WTC11 (cell line): ENCODE data around the gene TMUB1.

Experiments
- FOXK1 ChIP-seq: sonication (generic); formaldehyde crosslinking; IDR thresholded peaks from 2 replicates; pipeline ENCODE4 v1.8.0; 2022; ENCODE audit warnings: mild to moderate bottlenecking, moderate library complexity, missing genetic modification reagents
- NR3C1 ChIP-seq: sonication (generic); formaldehyde crosslinking; conservative IDR thresholded peaks from 2 replicates; pipeline ENCODE4 v1.8.1; 2023; ENCODE audit warnings: low read depth, mild to moderate bottlenecking, missing genetic modification reagents
- SMAD4 ChIP-seq: sonication (generic); formaldehyde crosslinking; IDR thresholded peaks from 2 replicates; pipeline ENCODE4 v1.8.0; 2022; ENCODE audit warnings: mild to moderate bottlenecking, missing genetic modification reagents
- ZBTB21 ChIP-seq: sonication (generic); formaldehyde crosslinking; IDR thresholded peaks from 2 replicates; pipeline ENCODE4 v1.8.1; 2023; ENCODE audit warnings: mild to moderate bottlenecking, missing genetic modification reagents, borderline replicate concordance
- TF ChIP-seq, protein P1 (sequence below): sonication (generic); formaldehyde crosslinking; IDR thresholded peaks from 2 replicates; pipeline ENCODE4 v1.8.1; 2023; ENCODE audit warnings: mild to moderate bottlenecking, missing genetic modification reagents, moderate library complexity
- TF ChIP-seq, protein P2 (sequence below): fragments of 200-600 bp; IDR thresholded peaks from 2 replicates; pipeline ENCODE4 v1.8.0; 2022; ENCODE audit warnings: antibody characterized with exemption
- TF ChIP-seq, protein P3 (sequence below): sonication (generic); formaldehyde crosslinking; IDR thresholded peaks from 2 replicates; pipeline ENCODE4 v1.8.0; 2022; ENCODE audit warnings: mild to moderate bottlenecking, missing genetic modification reagents
- TF ChIP-seq, protein P4 (sequence below): sonication (generic); formaldehyde crosslinking; IDR thresholded peaks from 2 replicates; pipeline ENCODE4 v1.8.1; 2023; ENCODE audit warnings: mild to moderate bottlenecking, moderate library complexity, missing genetic modification reagents
- TF ChIP-seq, protein P5 (sequence below): sonication (generic); formaldehyde crosslinking; conservative IDR thresholded peaks from 2 replicates; pipeline ENCODE4 v1.8.1; 2022; ENCODE audit warnings: mild to moderate bottlenecking, missing genetic modification reagents

DNA sequence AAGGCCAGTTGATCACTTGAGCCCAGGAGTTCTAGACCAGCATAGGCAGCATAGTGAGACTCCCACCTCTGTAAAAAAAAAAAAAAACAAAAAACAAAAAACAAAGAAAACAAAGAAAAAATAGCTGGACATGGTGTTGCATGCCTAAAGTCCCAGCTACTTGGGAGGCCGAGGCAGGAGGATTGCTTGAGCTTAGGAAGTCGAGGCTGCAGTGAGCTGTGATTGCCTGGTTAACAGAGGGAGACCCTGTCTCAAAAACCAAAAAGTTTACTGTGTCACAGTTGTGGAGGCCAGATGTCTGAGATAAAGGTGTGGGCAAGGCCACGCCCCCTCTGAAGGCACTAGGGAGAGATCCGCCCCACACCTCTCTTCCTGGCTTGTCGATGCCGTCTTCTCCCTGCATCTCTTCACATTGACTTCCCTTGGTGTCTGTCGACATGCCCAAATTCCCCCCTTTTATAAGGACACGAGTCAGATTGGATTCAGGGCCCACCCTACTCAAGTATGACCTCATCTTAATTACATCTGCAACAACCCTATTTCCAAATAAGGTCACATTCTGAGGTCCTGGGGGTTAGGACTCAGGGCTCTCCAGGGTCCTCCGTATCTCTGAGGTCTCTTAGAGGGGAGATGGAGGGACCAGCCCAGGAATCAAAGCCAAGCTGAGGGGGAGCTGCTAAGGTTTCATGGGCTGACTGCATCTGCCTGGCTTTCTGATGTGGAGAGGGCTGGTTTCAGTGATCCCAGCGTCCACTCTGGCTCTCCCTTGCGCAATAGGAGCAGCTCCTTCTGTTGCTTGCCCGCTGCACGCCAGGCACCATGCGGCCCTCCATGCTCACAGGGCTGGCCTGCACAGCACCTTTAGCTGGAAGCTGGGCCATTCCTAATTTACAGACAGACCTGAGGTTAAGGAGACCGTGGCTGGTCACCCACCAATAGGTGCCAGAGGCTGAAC is 26.1 kb upstream of the TMUB1 start:
- TF ChIP-seq SMAD4 (CRISPR knock-in tag) (no peak), FOXK1 (no peak), NR3C1 (CRISPR knock-in tag) (no peak), ZBTB21 (CRISPR knock-in tag) (no peak)
- TF ChIP-seq, protein P1, sequence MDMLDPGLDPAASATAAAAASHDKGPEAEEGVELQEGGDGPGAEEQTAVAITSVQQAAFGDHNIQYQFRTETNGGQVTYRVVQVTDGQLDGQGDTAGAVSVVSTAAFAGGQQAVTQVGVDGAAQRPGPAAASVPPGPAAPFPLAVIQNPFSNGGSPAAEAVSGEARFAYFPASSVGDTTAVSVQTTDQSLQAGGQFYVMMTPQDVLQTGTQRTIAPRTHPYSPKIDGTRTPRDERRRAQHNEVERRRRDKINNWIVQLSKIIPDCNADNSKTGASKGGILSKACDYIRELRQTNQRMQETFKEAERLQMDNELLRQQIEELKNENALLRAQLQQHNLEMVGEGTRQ (CRISPR knock-in tag), result no peak
- TF ChIP-seq, protein P2, sequence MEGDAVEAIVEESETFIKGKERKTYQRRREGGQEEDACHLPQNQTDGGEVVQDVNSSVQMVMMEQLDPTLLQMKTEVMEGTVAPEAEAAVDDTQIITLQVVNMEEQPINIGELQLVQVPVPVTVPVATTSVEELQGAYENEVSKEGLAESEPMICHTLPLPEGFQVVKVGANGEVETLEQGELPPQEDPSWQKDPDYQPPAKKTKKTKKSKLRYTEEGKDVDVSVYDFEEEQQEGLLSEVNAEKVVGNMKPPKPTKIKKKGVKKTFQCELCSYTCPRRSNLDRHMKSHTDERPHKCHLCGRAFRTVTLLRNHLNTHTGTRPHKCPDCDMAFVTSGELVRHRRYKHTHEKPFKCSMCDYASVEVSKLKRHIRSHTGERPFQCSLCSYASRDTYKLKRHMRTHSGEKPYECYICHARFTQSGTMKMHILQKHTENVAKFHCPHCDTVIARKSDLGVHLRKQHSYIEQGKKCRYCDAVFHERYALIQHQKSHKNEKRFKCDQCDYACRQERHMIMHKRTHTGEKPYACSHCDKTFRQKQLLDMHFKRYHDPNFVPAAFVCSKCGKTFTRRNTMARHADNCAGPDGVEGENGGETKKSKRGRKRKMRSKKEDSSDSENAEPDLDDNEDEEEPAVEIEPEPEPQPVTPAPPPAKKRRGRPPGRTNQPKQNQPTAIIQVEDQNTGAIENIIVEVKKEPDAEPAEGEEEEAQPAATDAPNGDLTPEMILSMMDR, result no peak
- TF ChIP-seq, protein P3, sequence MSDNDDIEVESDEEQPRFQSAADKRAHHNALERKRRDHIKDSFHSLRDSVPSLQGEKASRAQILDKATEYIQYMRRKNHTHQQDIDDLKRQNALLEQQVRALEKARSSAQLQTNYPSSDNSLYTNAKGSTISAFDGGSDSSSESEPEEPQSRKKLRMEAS (CRISPR knock-in tag), result no peak
- TF ChIP-seq, protein P4, sequence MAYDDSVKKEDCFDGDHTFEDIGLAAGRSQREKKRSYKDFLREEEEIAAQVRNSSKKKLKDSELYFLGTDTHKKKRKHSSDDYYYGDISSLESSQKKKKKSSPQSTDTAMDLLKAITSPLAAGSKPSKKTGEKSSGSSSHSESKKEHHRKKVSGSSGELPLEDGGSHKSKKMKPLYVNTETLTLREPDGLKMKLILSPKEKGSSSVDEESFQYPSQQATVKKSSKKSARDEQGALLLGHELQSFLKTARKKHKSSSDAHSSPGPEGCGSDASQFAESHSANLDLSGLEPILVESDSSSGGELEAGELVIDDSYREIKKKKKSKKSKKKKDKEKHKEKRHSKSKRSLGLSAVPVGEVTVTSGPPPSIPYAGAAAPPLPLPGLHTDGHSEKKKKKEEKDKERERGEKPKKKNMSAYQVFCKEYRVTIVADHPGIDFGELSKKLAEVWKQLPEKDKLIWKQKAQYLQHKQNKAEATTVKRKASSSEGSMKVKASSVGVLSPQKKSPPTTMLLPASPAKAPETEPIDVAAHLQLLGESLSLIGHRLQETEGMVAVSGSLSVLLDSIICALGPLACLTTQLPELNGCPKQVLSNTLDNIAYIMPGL (CRISPR knock-in tag), result no peak
- TF ChIP-seq, protein P5, sequence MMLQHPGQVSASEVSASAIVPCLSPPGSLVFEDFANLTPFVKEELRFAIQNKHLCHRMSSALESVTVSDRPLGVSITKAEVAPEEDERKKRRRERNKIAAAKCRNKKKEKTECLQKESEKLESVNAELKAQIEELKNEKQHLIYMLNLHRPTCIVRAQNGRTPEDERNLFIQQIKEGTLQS, result no peak
